DOHH2 (cell line): ENCODE measurements around the gene WDFY3.

ENCODE experiments used
- H3F3A ChIP-seq: fragments of 200-600 bp; sonication (generic), shearing (Covaris generic); 2 replicates; pipeline ENCODE4 v1.6.0; 2016; ENCODE audit warnings: antibody characterized with exemption, mild to moderate bottlenecking; ENCODE audit not compliant: control insufficient read depth, insufficient read depth
- H3K27ac ChIP-seq: fragments of 200-600 bp; sonication (generic); 2 replicates; pipeline ENCODE4 v1.5.1; 2014; ENCODE audit warnings: low read depth, mild to moderate bottlenecking, low read length, moderate library complexity
- H3K27me3 ChIP-seq: fragments of 200-600 bp; sonication (generic); 2 replicates; pipeline ENCODE4 v1.6.1; 2014; ENCODE audit warnings: mild to moderate bottlenecking, low read length, mixed read lengths; ENCODE audit not compliant: control insufficient read depth
- H3K36me3 ChIP-seq: fragments of 200-600 bp; sonication (generic); 2 replicates; pipeline ENCODE4 v1.6.1; 2014; ENCODE audit warnings: mild to moderate bottlenecking, low read length, moderate library complexity, mixed read lengths; ENCODE audit not compliant: control insufficient read depth
- H3K4me1 ChIP-seq: fragments of 200-600 bp; sonication (generic); 2 replicates; pipeline ENCODE4 v1.6.1; 2014; ENCODE audit warnings: mild to moderate bottlenecking, low read length, mixed read lengths; ENCODE audit not compliant: control insufficient read depth
- H3K4me2 ChIP-seq: fragments of 200-600 bp; sonication (generic); 2 replicates; pipeline ENCODE4 v1.6.0; 2014; ENCODE audit warnings: mild to moderate bottlenecking, low read length, moderate library complexity
- H3K4me3 ChIP-seq: fragments of 200-600 bp; sonication (generic); 2 replicates; pipeline ENCODE4 v1.5.1; 2014; ENCODE audit warnings: mild to moderate bottlenecking, low read length, mixed read lengths
- H3K79me2 ChIP-seq: fragments of 200-600 bp; sonication (generic); 2 replicates; pipeline ENCODE4 v1.6.1; 2014; ENCODE audit warnings: mild to moderate bottlenecking, low read length, mixed read lengths; ENCODE audit not compliant: control insufficient read depth
- H3K9me2 ChIP-seq: fragments of 200-600 bp; sonication (generic); replicated peaks from 2 replicates; pipeline ENCODE4 v1.6.1; 2014; ENCODE audit warnings: mild to moderate bottlenecking, low read length, mixed read lengths; ENCODE audit not compliant: control insufficient read depth
- H3K9me3 ChIP-seq: fragments of 200-600 bp; sonication (generic); 2 replicates; pipeline ENCODE4 v1.6.1; 2014; ENCODE audit warnings: antibody characterized with exemption, low read length, mixed read lengths; ENCODE audit not compliant: control insufficient read depth, insufficient read depth
- H4K20me1 ChIP-seq: fragments of 200-600 bp; sonication (generic); 2 replicates; pipeline ENCODE4 v1.6.0; 2014; ENCODE audit warnings: low read depth, mild to moderate bottlenecking, antibody characterized with exemption, low read length, moderate library complexity; ENCODE audit not compliant: control insufficient read depth, insufficient read depth
- EZH2phosphoT487 ChIP-seq: fragments of 200-600 bp; sonication (generic); IDR thresholded peaks from 2 replicates; pipeline ENCODE4 v1.6.1; 2017; ENCODE audit warnings: borderline replicate concordance, mild to moderate bottlenecking, antibody characterized with exemption, low read length, moderate library complexity, mixed read lengths
- TF ChIP-seq, protein P1 (sequence below): fragments of 200-600 bp; sonication (generic); IDR thresholded peaks from one replicate; pipeline ENCODE4 v1.5.1; 2014; ENCODE audit warnings: antibody characterized with exemption, mild to moderate bottlenecking, low read depth, low read length; ENCODE audit not compliant: poor library complexity, severe bottlenecking

Gene WDFY3

GRCh38 chr4:84966382-84967242 is at the start of gene WDFY3:
Gene WDFY3 (minus strand): TSS chr4:84966690. CDS start chr4:84860591, 106,099 bp downstream.
- Histone ChIP-seq H3K27me3 (no peaks in the 10 kb centered on the region), H4K20me1 (no peaks in the 10 kb centered on the region), H3K4me3 (no peak within 1 kb of the TSS), H3K36me3 (no peaks in the 10 kb centered on the region), H3K79me2 (no peaks in the 10 kb centered on the region), H3K4me2 (no peak within 1 kb of the TSS), H3K27ac (no peak within 1 kb of the TSS), H3K9me2 (no peaks in the 10 kb centered on the region), H3K9me3 (no peaks in the 10 kb centered on the region), H3K4me1 (no peaks in the 10 kb centered on the region), H3F3A (no peaks in the 10 kb centered on the region)
- no peak for TF ChIP-seq EZH2phosphoT487
- TF ChIP-seq, protein P1, sequence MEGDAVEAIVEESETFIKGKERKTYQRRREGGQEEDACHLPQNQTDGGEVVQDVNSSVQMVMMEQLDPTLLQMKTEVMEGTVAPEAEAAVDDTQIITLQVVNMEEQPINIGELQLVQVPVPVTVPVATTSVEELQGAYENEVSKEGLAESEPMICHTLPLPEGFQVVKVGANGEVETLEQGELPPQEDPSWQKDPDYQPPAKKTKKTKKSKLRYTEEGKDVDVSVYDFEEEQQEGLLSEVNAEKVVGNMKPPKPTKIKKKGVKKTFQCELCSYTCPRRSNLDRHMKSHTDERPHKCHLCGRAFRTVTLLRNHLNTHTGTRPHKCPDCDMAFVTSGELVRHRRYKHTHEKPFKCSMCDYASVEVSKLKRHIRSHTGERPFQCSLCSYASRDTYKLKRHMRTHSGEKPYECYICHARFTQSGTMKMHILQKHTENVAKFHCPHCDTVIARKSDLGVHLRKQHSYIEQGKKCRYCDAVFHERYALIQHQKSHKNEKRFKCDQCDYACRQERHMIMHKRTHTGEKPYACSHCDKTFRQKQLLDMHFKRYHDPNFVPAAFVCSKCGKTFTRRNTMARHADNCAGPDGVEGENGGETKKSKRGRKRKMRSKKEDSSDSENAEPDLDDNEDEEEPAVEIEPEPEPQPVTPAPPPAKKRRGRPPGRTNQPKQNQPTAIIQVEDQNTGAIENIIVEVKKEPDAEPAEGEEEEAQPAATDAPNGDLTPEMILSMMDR: no peak

DNA sequence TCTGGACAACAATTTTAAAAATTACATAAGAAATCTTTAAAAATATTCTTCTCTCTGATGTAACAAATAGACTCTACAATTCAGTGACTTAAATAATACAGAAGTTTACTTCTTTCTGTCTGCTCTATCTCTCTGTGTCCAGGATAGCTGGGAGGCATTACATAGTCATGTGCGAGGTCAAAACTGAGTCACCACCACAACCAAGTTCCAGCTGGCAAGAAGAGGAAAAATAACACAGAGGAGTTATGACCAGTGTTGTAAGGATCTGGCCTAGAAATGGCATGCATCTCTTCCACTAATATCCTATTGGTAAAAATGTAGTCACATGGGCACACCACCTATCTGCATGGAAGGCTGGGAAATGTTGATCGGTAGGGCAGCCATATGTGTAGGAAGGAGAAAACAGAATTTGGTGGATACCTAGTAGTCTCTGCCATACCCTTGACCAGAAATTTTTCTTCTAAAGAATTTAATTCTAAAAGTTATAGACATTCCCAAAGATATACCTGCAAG is 39.4 kb upstream of the WDFY3 start:
- Histone ChIP-seq H3K4me2 (no peak overlapping the region), H3K36me3 (no peaks in the 10 kb centered on the region), H3K4me1 (no peaks in the 10 kb centered on the region), H3K27ac (no peak overlapping the region), H3K4me3 (no peak overlapping the region), H3K27me3 (no peaks in the 10 kb centered on the region), H3F3A (no peaks in the 10 kb centered on the region), H4K20me1 (no peaks in the 10 kb centered on the region), H3K79me2 (no peaks in the 10 kb centered on the region), H3K9me2 (no peaks in the 10 kb centered on the region), H3K9me3 (no peaks in the 10 kb centered on the region)
- TF ChIP-seq EZH2phosphoT487: no peak
- TF ChIP-seq, protein P1: no peak

- Histone ChIP-seq H3K9me2 (no peaks in the 10 kb centered on the region), H3K36me3 (no peaks in the 10 kb centered on the region), H4K20me1 (no peaks in the 10 kb centered on the region), H3K4me3 (no peak overlapping the region), H3K4me1 (no peaks in the 10 kb centered on the region), H3K27ac (no peak overlapping the region), H3K79me2 (no peaks in the 10 kb centered on the region), H3K27me3 (no peaks in the 10 kb centered on the region), H3F3A (no peaks in the 10 kb centered on the region), H3K9me3 (no peaks in the 10 kb centered on the region), H3K4me2 (no peak overlapping the region)
- TF ChIP-seq, protein P1: no peak
- TF ChIP-seq EZH2phosphoT487: no peak
These were observed 33.9 kb upstream of the WDFY3 start for GRCh38 chr4:85000343-85000742.
